ENCODE measurements around the gene HOXB8. TPM values are rescaled to one million over a fixed set of nuclear protein-coding genes. Genes with fewer than 3 reads are reported as not detected.

HOXB8 gene
- total RNA-seq, 8 experiments from 2014 or later = 0.80 to 139 (median 63.2) TPM

GRCh38 chr17:48609759-48610281, 5.3 kb downstream of the HOXB8 start:
- Histone ChIP-seq H3K4me3 (peak overlapping the region; percentile 59 to 89 (median 80)), H3K4me1 (replicated peaks in 1 of 2) (peaks cover 15 to 36% of the 10 kb centered on the region in 2 donors), H3K27ac (peak overlapping the region; percentile 92 to 97)
- in situ Hi-C loops (cut with MboI; ENCODE audit: low pct_unique_long_range_greater_than_20kb in 2 of 9, low sequenced_read_pairs in 9 of 9, unreplicated experiment in 9 of 9) = no loop called here
- WGBS, 10 experiments = 60% methylated on average over 1 of the region's 15 CpGs; no CpG with 5 or more reads in 9 of the 10 experiments
- ATAC-seq (replicated peaks in 6 of 8) = peak in 6 of 8 experiments; percentile 1 to 31 (median 14)

- H3K4me3 ChIP-seq = peak overlapping the region; percentile 59 to 89 (median 80)
- peak overlapping the region in 1 of 2 donors; percentile 97 for H3K27ac ChIP-seq
- in situ Hi-C loops (cut with MboI; ENCODE audit: low pct_unique_long_range_greater_than_20kb in 2 of 9, low sequenced_read_pairs in 9 of 9, unreplicated experiment in 9 of 9) = no loop called here
- ATAC-seq (replicated peaks in 6 of 8) = peak in 1 of 8 experiments; percentile 0
- H3K4me1 ChIP-seq (replicated peaks in 1 of 2) = peaks cover 20 to 44% of the 10 kb centered on the region in 2 donors
These were observed 6.1 kb downstream of the HOXB8 start for GRCh38 chr17:48609033-48609432.

- peaks cover 26 to 49% of the 10 kb centered on the region in 2 donors for H3K4me1 ChIP-seq (replicated peaks in 1 of 2)
- peak overlapping the region in 3 of 5 donors; percentile 69 to 89 (median 80) for H3K4me3 ChIP-seq
- 60 to 100% (median 100%) methylated on average over 1 of the region's 1 CpG; no CpG with 5 or more reads in 4 of the 10 experiments for WGBS, 10 experiments
- in situ Hi-C loops (cut with MboI; ENCODE audit: low pct_unique_long_range_greater_than_20kb in 2 of 9, low sequenced_read_pairs in 9 of 9, unreplicated experiment in 9 of 9) = no loop called here
- peak overlapping the region in 1 of 2 donors; percentile 97 for H3K27ac ChIP-seq
- ATAC-seq (replicated peaks in 6 of 8) = no peak
These were observed 6.6 kb downstream of the HOXB8 start for GRCh38 chr17:48608494-48608834.

GRCh38 chr17:48606892-48607614, 8.0 kb downstream of the HOXB8 start:
- 79 to 100% (median 86%) methylated on average over 1 to 7 of the region's 9 CpGs for WGBS, 10 experiments
- no peak for ATAC-seq (replicated peaks in 6 of 8)
- no peak overlapping the region for H3K4me3 ChIP-seq

GRCh38 chr17:48605991-48606891, 8.9 kb downstream of the HOXB8 start:
- Histone ChIP-seq H3K27ac (peak overlapping the region in 1 of 2 donors; percentile 30), H3K4me1 (replicated peaks in 1 of 2) (peaks cover 44 to 70% of the 10 kb centered on the region in 2 donors), H3K4me3 (no peak overlapping the region)
- WGBS, 10 experiments = 36 to 81% (median 59%) methylated on average over 5 to 23 of the region's 41 CpGs
- ATAC-seq (replicated peaks in 6 of 8) = no peak
- in situ Hi-C loops (cut with MboI; ENCODE audit: low pct_unique_long_range_greater_than_20kb in 2 of 9, low sequenced_read_pairs in 9 of 9, unreplicated experiment in 9 of 9) = no loop called here

More at GRCh38 chr17:48606892-48607614, 8.0 kb downstream of the HOXB8 start:
- no peak overlapping the region for H3K27ac ChIP-seq
- in situ Hi-C loops (cut with MboI; ENCODE audit: low pct_unique_long_range_greater_than_20kb in 2 of 9, low sequenced_read_pairs in 9 of 9, unreplicated experiment in 9 of 9) = no loop called here
- peaks cover 36 to 62% of the 10 kb centered on the region in 2 donors for H3K4me1 ChIP-seq (replicated peaks in 1 of 2)

- no peak overlapping the region for H3K4me3 ChIP-seq
- peaks cover 52 to 78% of the 10 kb centered on the region in 2 donors for H3K4me1 ChIP-seq (replicated peaks in 1 of 2)
- WGBS, 10 experiments = 5 to 87% (median 62%) methylated on average over 1 to 8 of the region's 10 CpGs; no CpG with 5 or more reads in 1 of the 10 experiments
- H3K27ac ChIP-seq = peak overlapping the region in 1 of 2 donors; percentile 21
- in situ Hi-C loops (cut with MboI; ENCODE audit: low pct_unique_long_range_greater_than_20kb in 2 of 9, low sequenced_read_pairs in 9 of 9, unreplicated experiment in 9 of 9) = no loop called here
- no peak for ATAC-seq (replicated peaks in 6 of 8)
These were observed 9.6 kb downstream of the HOXB8 start for GRCh38 chr17:48605409-48605919.

- peak within 1 kb of the TSS; percentile 7 to 87 (median 40) for H3K4me3 ChIP-seq
These were observed 10.2 kb downstream of the HOXB8 start, which contains the start of gene HOXB6 for GRCh38 chr17:48604770-48605329. HOXB6 (minus strand) TSS chr17:48604986; CDS start chr17:48598150, 6,836 bp downstream.

GRCh38 chr17:48603959-48604769, 10.9 kb downstream of the HOXB8 start:
- Histone ChIP-seq H3K4me3 (peak overlapping the region; percentile 7 to 87 (median 40)), H3K27ac (peak overlapping the region in 1 of 2 donors; percentile 68), H3K4me1 (replicated peaks in 1 of 2) (peaks cover 57 to 87% of the 10 kb centered on the region in 2 donors)
- in situ Hi-C loops (cut with MboI; ENCODE audit: low pct_unique_long_range_greater_than_20kb in 2 of 9, low sequenced_read_pairs in 9 of 9, unreplicated experiment in 9 of 9) = no loop called here
- 0 to 57% (median 25%) methylated on average over 1 to 8 of the region's 21 CpGs; no CpG with 5 or more reads in 2 of the 10 experiments for WGBS, 10 experiments
- peak in 6 of 8 experiments; percentile 13 to 53 (median 25) for ATAC-seq (replicated peaks in 6 of 8)

More at GRCh38 chr17:48604770-48605329, 10.2 kb downstream of the HOXB8 start, which contains the start of gene HOXB6:
- peaks cover 57 to 84% of the 10 kb centered on the region in 2 donors for H3K4me1 ChIP-seq (replicated peaks in 1 of 2)
- in situ Hi-C loops (cut with MboI; ENCODE audit: low pct_unique_long_range_greater_than_20kb in 2 of 9, low sequenced_read_pairs in 9 of 9, unreplicated experiment in 9 of 9) = no loop called here
- ATAC-seq (replicated peaks in 6 of 8) = peak in 3 of 8 experiments; percentile 27 to 51 (median 45)
- WGBS, 10 experiments = 1 to 96% (median 60%) methylated on average over 1 to 13 of the region's 16 CpGs; no CpG with 5 or more reads in 1 of the 10 experiments
- peak within 1 kb of the TSS in 1 of 2 donors; percentile 68 for H3K27ac ChIP-seq

GRCh38 chr17:48601539-48602425, 13.3 kb downstream of the HOXB8 start:
- in situ Hi-C loops (cut with MboI; ENCODE audit: low pct_unique_long_range_greater_than_20kb in 2 of 9, low sequenced_read_pairs in 9 of 9, unreplicated experiment in 9 of 9) = no loop called here
- 7 to 80% (median 23%) methylated on average over 3 to 12 of the region's 35 CpGs; no CpG with 5 or more reads in 3 of the 10 experiments for WGBS, 10 experiments
- peak overlapping the region; percentile 11 to 87 (median 40) for H3K4me3 ChIP-seq
- peaks cover 58 to 76% of the 10 kb centered on the region in 2 donors for H3K4me1 ChIP-seq (replicated peaks in 1 of 2)
- peak overlapping the region in 1 of 2 donors; percentile 68 for H3K27ac ChIP-seq
- ATAC-seq (replicated peaks in 6 of 8) = peak in 4 of 8 experiments; percentile 1 to 6 (median 4)

GRCh38 chr17:48601207-48601538, 13.9 kb downstream of the HOXB8 start:
- Histone ChIP-seq H3K27ac (peak overlapping the region in 1 of 2 donors; percentile 68), H3K4me1 (replicated peaks in 1 of 2) (peaks cover 58 to 72% of the 10 kb centered on the region in 2 donors), H3K4me3 (peak overlapping the region; percentile 7 to 87 (median 40))
- 40 to 88% (median 83%) methylated on average over 2 to 4 of the region's 4 CpGs; no CpG with 5 or more reads in 7 of the 10 experiments for WGBS, 10 experiments
- no peak for ATAC-seq (replicated peaks in 6 of 8)
- in situ Hi-C loops (cut with MboI; ENCODE audit: low pct_unique_long_range_greater_than_20kb in 2 of 9, low sequenced_read_pairs in 9 of 9, unreplicated experiment in 9 of 9) = no loop called here

Data from motor neuron (in vitro differentiated cells).